ENCODE measurements around the gene POLA1. TPM values are rescaled to one million over a fixed set of nuclear protein-coding genes. Genes with fewer than 3 reads are reported as not detected.

POLA1 gene
- total RNA-seq, 1 donor from 2014 or later = 80.4 TPM

GRCh38 chrX:24879679-24880078 lies 186.0 kb downstream of the POLA1 start:
- Histone ChIP-seq H3K4me3 (no peak overlapping the region), H3K9ac (no peak overlapping the region), H3K4me2 (peak overlapping the region; percentile 75), H2AFZ (replicated peaks) (no peak overlapping the region), H3K4me1 (peaks cover 71% of the 10 kb centered on the region), H3K79me2 (ENCODE audit: low read depth) (peaks cover 18% of the 10 kb centered on the region), H3F3A (ENCODE audit: low read depth) (peaks cover 42% of the 10 kb centered on the region), H3K9me3 (ENCODE audit: low read depth) (no peaks in the 10 kb centered on the region), H3K27ac (no peak overlapping the region), H4K20me1 (ENCODE audit: low read depth) (no peaks in the 10 kb centered on the region), H3K36me3 (no peaks in the 10 kb centered on the region), H3K27me3 (no peaks in the 10 kb centered on the region)
- TF ChIP-seq EZH2phosphoT487 (IDR thresholded peaks at IDR 0.05) (no peak), CTCF (IDR thresholded peaks at IDR 0.05) (peak; percentile 25), EZH2 (IDR thresholded peaks at IDR 0.05) (no peak)
- Mint-ChIP-seq H3K4me3 (no peak overlapping the region), H3K27ac (no peak overlapping the region), H3K4me1 (peaks cover 53% of the 10 kb centered on the region), H3K9me3 (no peaks in the 10 kb centered on the region), H3K27me3 (ENCODE audit: insufficient read depth, low read depth) (peaks cover 2% of the 10 kb centered on the region), H3K36me3 (peaks cover 7% of the 10 kb centered on the region)
- no peak for DNase-seq (ENCODE audit: low spot score)

GRCh38 chrX:24886916-24887315 lies 193.2 kb downstream of the POLA1 start:
- H3K27ac Mint-ChIP-seq = no peak overlapping the region

DNA sequence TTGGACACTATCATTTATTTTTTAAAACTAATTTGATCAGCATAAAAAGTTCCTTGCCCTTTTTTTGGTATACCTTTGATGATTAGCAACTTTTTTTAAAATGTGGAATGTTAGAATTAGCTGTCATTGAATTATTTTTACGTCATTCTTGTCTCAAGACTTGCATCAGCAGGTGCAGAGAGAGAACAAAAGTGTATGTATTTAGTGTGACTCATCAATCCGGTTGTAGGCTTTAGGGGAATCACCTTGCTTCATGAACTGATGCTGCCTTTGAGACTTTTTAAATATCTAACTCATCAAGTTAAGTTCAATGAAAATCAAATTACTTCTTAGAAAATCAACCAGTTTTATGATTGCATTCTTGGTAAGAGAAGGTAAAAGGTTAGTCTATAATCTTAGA lies 197.0 kb downstream of the POLA1 start:
- TF ChIP-seq EZH2phosphoT487 (IDR thresholded peaks at IDR 0.05) = no peak
- TF ChIP-seq CTCF (IDR thresholded peaks at IDR 0.05) = no peak
- TF ChIP-seq EZH2 (IDR thresholded peaks at IDR 0.05) = no peak
- H3F3A ChIP-seq (ENCODE audit: low read depth) = peaks cover 9% of the 10 kb centered on the region
- no peak overlapping the region for H3K27ac ChIP-seq

More at GRCh38 chrX:24886916-24887315, 193.2 kb downstream of the POLA1 start:
- H3K9ac ChIP-seq = no peak overlapping the region
- no peaks in the 10 kb centered on the region for H4K20me1 ChIP-seq (ENCODE audit: low read depth)
- Mint-ChIP-seq H3K4me3 (no peak overlapping the region), H3K36me3 (peaks cover 25% of the 10 kb centered on the region), H3K27me3 (ENCODE audit: insufficient read depth, low read depth) (no peaks in the 10 kb centered on the region), H3K9me3 (no peaks in the 10 kb centered on the region), H3K4me1 (no peaks in the 10 kb centered on the region)
- H3K79me2 ChIP-seq (ENCODE audit: low read depth) = peaks cover 6% of the 10 kb centered on the region
- no peak overlapping the region for H3K4me3 ChIP-seq
- DNase-seq (ENCODE audit: low spot score) = no peak
- TF ChIP-seq CTCF (IDR thresholded peaks at IDR 0.05) (no peak), EZH2phosphoT487 (IDR thresholded peaks at IDR 0.05) (no peak), EZH2 (IDR thresholded peaks at IDR 0.05) (no peak)
- H3F3A ChIP-seq (ENCODE audit: low read depth) = no peaks in the 10 kb centered on the region
- H3K27ac ChIP-seq = no peak overlapping the region
- no peaks in the 10 kb centered on the region for H3K27me3 ChIP-seq
- no peak overlapping the region for H3K4me2 ChIP-seq
- peaks cover 10% of the 10 kb centered on the region for H3K36me3 ChIP-seq
- no peaks in the 10 kb centered on the region for H3K9me3 ChIP-seq (ENCODE audit: low read depth)
- H2AFZ ChIP-seq (replicated peaks) = no peak overlapping the region
- peaks cover 13% of the 10 kb centered on the region for H3K4me1 ChIP-seq

More for the DNA sequence above, 197.0 kb downstream of the POLA1 start:
- H3K4me3 Mint-ChIP-seq = no peak overlapping the region
- Histone ChIP-seq H3K9ac (no peak overlapping the region), H3K4me1 (peaks cover 10% of the 10 kb centered on the region), H3K27me3 (no peaks in the 10 kb centered on the region), H3K4me3 (no peak overlapping the region), H3K9me3 (ENCODE audit: low read depth) (peaks cover 4% of the 10 kb centered on the region), H3K79me2 (ENCODE audit: low read depth) (peaks cover 4% of the 10 kb centered on the region), H2AFZ (replicated peaks) (no peak overlapping the region), H3K36me3 (peaks cover 27% of the 10 kb centered on the region), H3K4me2 (no peak overlapping the region), H4K20me1 (ENCODE audit: low read depth) (no peaks in the 10 kb centered on the region)
- H3K27me3 Mint-ChIP-seq (ENCODE audit: insufficient read depth, low read depth) = no peaks in the 10 kb centered on the region
- peaks cover 5% of the 10 kb centered on the region for H3K9me3 Mint-ChIP-seq
- peaks cover 49% of the 10 kb centered on the region for H3K36me3 Mint-ChIP-seq
- H3K27ac Mint-ChIP-seq = no peak overlapping the region
- no peak for DNase-seq (ENCODE audit: low spot score)
- peaks cover 6% of the 10 kb centered on the region for H3K4me1 Mint-ChIP-seq

Data from neural progenitor cell (in vitro differentiated cells).